ENCODE data around the gene TMEM229A. TPM values are rescaled to one million over a fixed set of nuclear protein-coding genes. Genes with fewer than 3 reads are reported as not detected.

TMEM229A gene
- total and polyA plus RNA-seq, 2 donors (not counting 3 experiments of a cell fraction or from before 2014, with no cell fraction given): not detected

DNA sequence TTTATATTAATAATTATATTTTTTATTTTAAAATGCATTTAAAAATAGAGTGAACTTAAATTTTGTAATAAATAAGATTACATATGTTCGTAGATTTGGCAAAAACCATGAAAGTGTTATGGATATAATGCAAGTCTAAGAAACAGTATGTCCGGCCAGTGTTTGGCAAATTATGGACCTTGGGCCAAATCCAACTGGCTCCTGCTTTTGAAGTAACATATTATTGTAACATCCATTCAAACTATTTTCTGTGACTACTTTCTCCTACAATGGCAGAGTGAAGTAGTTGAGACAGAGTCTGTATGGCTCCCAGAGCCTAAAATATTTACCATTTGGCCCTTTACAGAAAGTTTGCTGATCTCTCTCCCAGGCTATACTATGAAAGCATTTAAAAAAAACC is 38.9 kb downstream of the TMEM229A start:
- Histone ChIP-seq H3K36me3 (ENCODE audit: control insufficient read depth in 2 of 2, extremely low read depth in 1 of 2, insufficient read depth in 2 of 2, low read length in 2 of 2) (no peaks in the 10 kb centered on the region), H3K9me1 (replicated peaks; ENCODE audit: control insufficient read depth, extremely low read depth, insufficient read depth, low read length) (no peaks in the 10 kb centered on the region), H2AFZ (ENCODE audit: low read depth, low read length) (no peak overlapping the region), H3K27me3 (ENCODE audit: control insufficient read depth in 2 of 2, insufficient read depth in 2 of 2, low read length in 2 of 2) (no peaks in the 10 kb centered on the region), H3K9ac (replicated peaks; ENCODE audit: extremely low read depth, insufficient read depth, low read length) (no peak overlapping the region), H3K9me3 (replicated peaks; ENCODE audit: control insufficient read depth, insufficient read depth, low read length) (no peaks in the 10 kb centered on the region), H3K27ac (ENCODE audit: insufficient read depth, low read depth, low read length) (no peak overlapping the region), H3K4me3 (replicated peaks in 1 of 3; ENCODE audit: insufficient read depth in 1 of 3, low read depth in 1 of 3, low read length in 3 of 3) (no peak overlapping the region), H3K79me2 (ENCODE audit: control insufficient read depth, insufficient read depth, low read length) (no peaks in the 10 kb centered on the region), H4K20me1 (replicated peaks; ENCODE audit: control insufficient read depth, extremely low read depth, insufficient read depth, low read length) (no peaks in the 10 kb centered on the region), H3K4me2 (ENCODE audit: insufficient read depth, low read length) (no peak overlapping the region), H3K4me1 (ENCODE audit: control insufficient read depth, extremely low read depth, insufficient read depth, low read length) (no peaks in the 10 kb centered on the region)
- intact Hi-C loops (cut with micrococcal nuclease) (no loop called here), dilution Hi-C loops (cut with MboI; ENCODE audit: extremely low pct_ligation_motif_present, low sequenced_read_pairs) (no loop called here)
- ChIA-PET CTCF (no interaction called here), POLR2A (no interaction called here)
- FAIRE-seq (no peak), DNase-seq (ENCODE audit: low read depth, low spot score) (no peak)
- BruUV-seq (replicated peaks): no TSS peak
- TF ChIP-seq GATA2 (IDR thresholded peaks at IDR 0.05; ENCODE audit: insufficient read depth, insufficient read length, low read depth, low read length): no peak

DNA sequence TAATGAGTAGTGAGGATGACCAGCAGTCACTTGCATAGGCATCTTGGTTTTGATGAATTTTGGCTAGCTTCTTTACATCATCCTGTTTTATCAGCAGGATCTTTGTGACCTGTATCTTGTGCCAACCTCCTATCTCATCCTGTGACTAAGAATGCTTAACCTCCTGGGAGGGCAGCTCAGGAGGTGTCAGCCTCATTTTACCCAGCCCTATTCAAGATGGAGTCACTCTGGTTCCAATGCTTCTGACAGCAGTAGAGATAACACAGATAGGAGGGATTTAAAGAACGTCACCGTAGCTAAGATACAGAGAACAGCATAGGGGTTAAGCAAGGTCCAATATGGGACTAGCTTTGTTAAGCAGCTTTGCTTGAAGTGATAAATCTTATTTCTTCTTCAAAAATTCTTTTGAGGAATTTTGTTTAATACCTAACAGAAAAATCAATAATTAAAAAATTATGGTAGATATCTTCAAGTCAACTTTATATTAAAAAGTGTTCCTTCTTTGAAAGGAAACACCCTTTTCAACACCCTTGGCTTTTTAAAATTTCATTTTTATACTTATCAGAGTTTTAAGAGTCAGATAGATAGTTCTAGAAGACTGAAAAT is 39.9 kb downstream of the TMEM229A start:
- POLR2A ChIA-PET: no interaction called here
- FAIRE-seq (no peak), DNase-seq (ENCODE audit: low read depth, low spot score) (no peak)
- Histone ChIP-seq H3K9me1 (replicated peaks; ENCODE audit: control insufficient read depth, extremely low read depth, insufficient read depth, low read length) (no peaks in the 10 kb centered on the region), H3K79me2 (ENCODE audit: control insufficient read depth, insufficient read depth, low read length) (no peaks in the 10 kb centered on the region), H3K9ac (replicated peaks; ENCODE audit: extremely low read depth, insufficient read depth, low read length) (no peak overlapping the region), H3K9me3 (replicated peaks; ENCODE audit: control insufficient read depth, insufficient read depth, low read length) (no peaks in the 10 kb centered on the region), H3K4me3 (replicated peaks in 1 of 3; ENCODE audit: insufficient read depth in 1 of 3, low read depth in 1 of 3, low read length in 3 of 3) (no peak overlapping the region), H4K20me1 (replicated peaks; ENCODE audit: control insufficient read depth, extremely low read depth, insufficient read depth, low read length) (no peaks in the 10 kb centered on the region), H3K4me2 (ENCODE audit: insufficient read depth, low read length) (no peak overlapping the region), H3K27me3 (ENCODE audit: control insufficient read depth in 2 of 2, insufficient read depth in 2 of 2, low read length in 2 of 2) (no peaks in the 10 kb centered on the region), H3K27ac (ENCODE audit: insufficient read depth, low read depth, low read length) (no peak overlapping the region), H2AFZ (ENCODE audit: low read depth, low read length) (no peak overlapping the region), H3K4me1 (ENCODE audit: control insufficient read depth, extremely low read depth, insufficient read depth, low read length) (no peaks in the 10 kb centered on the region), H3K36me3 (ENCODE audit: control insufficient read depth in 2 of 2, extremely low read depth in 1 of 2, insufficient read depth in 2 of 2, low read length in 2 of 2) (no peaks in the 10 kb centered on the region)
- dilution Hi-C loops (cut with MboI; ENCODE audit: extremely low pct_ligation_motif_present, low sequenced_read_pairs): no loop called here
- intact Hi-C loops (cut with micrococcal nuclease): no loop called here
- CTCF ChIA-PET: interaction anchor here (1.3 kb wide), 1 partner anchor 15 kb away, joined by 3 read pairs; no protein-coding TSS in a partner anchor
- TF ChIP-seq, protein P1, sequence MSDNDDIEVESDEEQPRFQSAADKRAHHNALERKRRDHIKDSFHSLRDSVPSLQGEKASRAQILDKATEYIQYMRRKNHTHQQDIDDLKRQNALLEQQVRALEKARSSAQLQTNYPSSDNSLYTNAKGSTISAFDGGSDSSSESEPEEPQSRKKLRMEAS (IDR thresholded peaks at IDR 0.05; ENCODE audit: insufficient read depth, insufficient read length): no peak
- TF ChIP-seq POLR2AphosphoS5 (IDR thresholded peaks at IDR 0.05; ENCODE audit: insufficient read depth, low read depth, low read length): no peak
- TF ChIP-seq POLR2A (IDR thresholded peaks at IDR 0.05; ENCODE audit: low read depth, low read length): no peak
- TF ChIP-seq JUN (IDR thresholded peaks at IDR 0.05; ENCODE audit: borderline replicate concordance, insufficient read depth, insufficient read length, low read depth): no peak
- no peak for TF ChIP-seq FOS (IDR thresholded peaks at IDR 0.05; ENCODE audit: borderline replicate concordance, insufficient read depth, low read length)
- TF ChIP-seq, protein P2, sequence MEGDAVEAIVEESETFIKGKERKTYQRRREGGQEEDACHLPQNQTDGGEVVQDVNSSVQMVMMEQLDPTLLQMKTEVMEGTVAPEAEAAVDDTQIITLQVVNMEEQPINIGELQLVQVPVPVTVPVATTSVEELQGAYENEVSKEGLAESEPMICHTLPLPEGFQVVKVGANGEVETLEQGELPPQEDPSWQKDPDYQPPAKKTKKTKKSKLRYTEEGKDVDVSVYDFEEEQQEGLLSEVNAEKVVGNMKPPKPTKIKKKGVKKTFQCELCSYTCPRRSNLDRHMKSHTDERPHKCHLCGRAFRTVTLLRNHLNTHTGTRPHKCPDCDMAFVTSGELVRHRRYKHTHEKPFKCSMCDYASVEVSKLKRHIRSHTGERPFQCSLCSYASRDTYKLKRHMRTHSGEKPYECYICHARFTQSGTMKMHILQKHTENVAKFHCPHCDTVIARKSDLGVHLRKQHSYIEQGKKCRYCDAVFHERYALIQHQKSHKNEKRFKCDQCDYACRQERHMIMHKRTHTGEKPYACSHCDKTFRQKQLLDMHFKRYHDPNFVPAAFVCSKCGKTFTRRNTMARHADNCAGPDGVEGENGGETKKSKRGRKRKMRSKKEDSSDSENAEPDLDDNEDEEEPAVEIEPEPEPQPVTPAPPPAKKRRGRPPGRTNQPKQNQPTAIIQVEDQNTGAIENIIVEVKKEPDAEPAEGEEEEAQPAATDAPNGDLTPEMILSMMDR (IDR thresholded peaks at IDR 0.05; ENCODE audit: extremely low read depth in 1 of 2, insufficient read depth in 1 of 2, low read depth in 1 of 2, low read length in 2 of 2): no peak
- no peak for TF ChIP-seq EZH2 (IDR thresholded peaks at IDR 0.05; ENCODE audit: borderline replicate concordance, low read depth, low read length, severe bottlenecking)
- TF ChIP-seq GATA2 (IDR thresholded peaks at IDR 0.05; ENCODE audit: insufficient read depth, insufficient read length, low read depth, low read length): no peak
- no peak for TF ChIP-seq MYC (IDR thresholded peaks at IDR 0.05; ENCODE audit: low read depth, low read length)
- BruUV-seq (replicated peaks): no TSS peak
